HG02884 (cell line): ENCODE measurements around the gene CSH1.
"Not testable (repeated sequence)": the region's sequence is repeated elsewhere in the genome, so short reads cannot be mapped to it uniquely, and the experiment has no call there.

Experiments used
- ATAC-seq: cut with Tn5 transposase; IDR thresholded peaks from one replicate; pipeline ENCODE4 v1.9.1; 2021; ENCODE audit warnings: mild to moderate bottlenecking, moderate library complexity; ENCODE audit not compliant: unreplicated experiment

Gene CSH1

DNA sequence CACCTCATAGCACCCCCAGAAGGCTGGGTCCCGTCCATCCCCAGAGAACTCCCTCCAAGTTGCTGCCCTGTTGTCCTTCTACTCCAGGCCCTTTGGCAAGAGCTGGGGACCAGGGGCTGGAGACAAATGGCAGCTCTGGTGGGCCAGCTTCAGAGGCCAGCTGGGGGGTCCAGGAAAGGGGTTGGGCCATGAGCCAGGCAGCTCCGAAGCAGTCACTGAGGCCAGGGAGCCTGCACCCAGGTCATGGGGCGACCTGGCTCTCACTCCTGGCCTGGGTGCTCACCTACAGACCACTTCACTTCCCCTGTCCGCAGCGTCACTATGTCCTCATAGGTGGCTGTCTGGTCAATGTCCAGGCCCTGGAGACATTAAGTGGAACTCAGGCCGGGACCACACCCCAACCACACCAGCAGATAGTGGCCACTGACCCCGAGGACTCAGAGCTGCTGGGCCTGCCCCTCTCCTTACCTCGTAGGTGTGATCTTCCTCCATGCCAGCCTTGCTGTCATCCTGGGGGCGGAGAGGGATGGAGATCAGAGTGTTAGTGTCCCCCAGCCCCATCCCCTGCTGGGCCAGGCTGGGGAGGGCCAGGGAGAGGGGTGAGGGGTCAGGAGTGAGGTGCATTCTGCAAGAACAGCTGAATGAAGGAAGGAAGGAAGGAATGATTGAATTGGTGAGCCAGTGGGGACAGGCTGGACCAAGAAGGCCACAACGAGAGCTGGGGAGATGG, 32.8 kb upstream of the CSH1 start:
- ATAC-seq = no peak

DNA sequence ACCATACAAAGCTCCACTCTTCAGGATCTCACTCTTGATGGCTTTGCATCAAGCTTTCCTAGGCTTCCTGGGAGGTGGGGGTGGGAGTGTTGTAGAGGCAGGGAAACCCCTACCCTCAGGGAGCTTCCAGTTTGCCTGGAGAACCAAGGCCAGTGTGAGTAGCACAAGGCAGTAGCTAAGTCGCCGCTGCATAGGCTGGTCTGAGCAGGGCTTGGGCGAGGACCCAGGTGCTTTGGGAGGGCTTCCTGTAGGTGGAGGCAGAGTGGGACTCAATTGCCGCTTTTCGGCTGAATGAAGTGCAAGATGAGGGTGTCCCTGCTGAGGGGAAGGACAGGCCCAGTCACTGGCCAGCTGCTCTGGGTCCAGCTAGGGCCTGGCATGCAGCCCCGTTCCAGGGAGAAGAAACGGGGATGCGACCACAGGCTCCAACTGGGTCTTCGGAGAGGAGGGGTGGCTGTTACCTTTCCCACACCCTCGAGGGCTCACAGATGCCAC, 31.8 kb upstream of the CSH1 start:
- no peak for ATAC-seq

DNA sequence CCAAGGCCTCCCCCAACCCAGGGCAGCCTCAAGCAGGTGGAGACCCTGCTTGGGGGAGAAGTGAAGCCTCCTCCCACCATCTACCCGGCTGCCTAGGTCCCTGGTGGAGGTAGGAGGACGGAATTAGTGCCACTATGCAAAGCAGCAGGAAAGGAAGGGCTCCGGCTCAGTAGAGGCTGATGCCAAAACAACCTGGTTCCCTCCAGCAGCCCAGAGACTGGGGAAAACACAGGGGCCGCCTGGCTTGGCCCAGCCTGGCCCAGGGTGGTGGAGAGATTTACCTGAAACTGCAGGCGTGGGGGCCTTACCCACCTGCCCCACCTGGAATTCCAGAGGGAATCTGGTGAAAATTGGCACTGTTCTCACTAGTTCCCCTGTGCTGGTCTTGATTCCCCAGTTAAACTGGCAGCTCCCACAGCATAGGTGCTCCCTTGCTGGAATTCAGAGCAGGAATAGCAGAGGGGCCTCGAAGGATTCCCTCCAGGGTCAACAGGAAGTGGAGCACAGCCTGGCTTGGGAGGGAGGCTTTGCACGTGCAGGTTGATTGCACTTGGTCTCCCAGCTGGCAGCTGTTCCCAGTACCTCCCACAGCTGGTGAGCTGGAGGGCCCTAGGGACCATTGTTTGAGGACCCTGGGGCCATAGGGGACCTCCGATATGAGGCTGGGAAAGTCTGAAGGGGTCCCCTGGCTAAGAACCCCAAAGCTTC, 31.2 kb upstream of the CSH1 start:
- ATAC-seq = no peak

DNA sequence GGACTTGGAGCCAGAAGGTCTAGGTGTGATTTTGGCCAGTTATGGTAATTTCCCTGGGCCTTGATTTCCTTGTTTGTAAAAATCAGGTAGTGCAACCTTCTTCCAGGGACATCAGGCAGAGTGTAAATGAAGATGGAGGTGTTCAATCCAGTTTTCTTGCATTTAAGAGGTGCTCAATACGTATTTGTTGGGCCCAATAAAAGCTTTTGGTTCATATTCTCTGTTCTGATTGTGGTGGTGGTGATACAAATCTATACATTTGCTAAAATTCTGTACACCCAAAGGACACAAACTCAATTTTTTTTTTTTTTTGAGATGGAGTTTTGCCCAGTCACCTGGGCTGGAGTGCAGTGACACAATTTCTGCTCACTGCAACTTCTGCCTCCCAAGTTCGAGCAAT, 29.8 kb upstream of the CSH1 start:
- ATAC-seq = no peak

DNA sequence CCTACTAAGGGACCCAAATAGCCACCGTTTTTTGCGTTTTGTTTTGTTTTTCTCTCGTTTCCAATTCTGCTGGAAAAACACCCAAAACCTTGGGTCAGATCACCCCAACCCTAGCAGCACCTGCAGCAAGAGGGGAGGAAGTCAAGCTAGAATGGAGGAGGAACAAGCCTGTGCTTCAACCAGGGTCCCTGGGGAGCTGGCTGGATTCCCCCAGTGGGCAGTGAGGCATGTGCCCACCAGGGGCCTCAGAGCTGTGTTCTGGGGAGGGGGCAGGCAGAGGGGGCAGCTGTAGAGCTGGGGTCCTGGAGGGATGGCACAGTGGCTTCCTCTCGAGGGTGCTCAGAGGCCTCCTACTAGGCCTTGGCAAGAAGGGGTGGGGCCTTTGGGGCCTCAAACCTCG, 29.2 kb upstream of the CSH1 start:
- ATAC-seq = no peak

DNA sequence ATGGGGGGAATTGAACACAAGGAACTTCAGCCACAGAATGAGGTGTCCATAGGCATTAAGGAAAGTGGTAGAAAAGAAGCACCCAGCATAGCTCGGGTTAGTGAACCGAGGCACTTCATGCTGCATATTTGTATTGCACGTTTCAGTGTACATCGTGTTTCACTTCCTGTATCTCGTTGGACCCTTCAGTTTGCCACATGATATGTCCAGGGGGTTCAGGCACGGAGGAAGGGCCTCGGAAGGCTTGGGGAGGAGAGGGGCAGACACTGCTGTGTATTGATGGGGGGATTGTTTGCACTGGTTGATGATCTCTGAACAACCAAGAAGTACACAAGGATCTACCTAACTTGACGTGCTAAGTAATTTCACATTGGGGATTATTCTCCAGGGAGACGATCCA, 26.0 kb upstream of the CSH1 start:
- not testable (repeated sequence) for ATAC-seq

DNA sequence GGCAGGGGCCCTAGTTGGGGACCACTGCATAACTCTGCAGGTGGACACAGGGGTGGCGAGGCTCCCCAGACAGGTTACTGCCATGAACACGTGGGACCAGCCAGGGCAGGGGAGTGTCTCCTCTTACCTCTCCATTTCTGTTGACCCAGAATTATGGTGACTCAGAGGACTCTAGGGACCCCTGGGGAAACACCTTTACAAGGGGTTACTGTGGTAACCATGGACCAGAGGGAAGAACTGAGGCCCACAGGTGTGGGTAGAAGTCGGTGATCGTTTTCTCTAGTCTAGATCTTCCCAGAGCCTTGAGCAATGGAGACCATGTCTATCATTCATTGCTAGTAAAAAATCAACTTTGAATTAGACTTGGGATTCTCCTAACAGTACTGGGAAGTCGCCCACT, 24.4 kb upstream of the CSH1 start:
- ATAC-seq = not testable (repeated sequence)

DNA sequence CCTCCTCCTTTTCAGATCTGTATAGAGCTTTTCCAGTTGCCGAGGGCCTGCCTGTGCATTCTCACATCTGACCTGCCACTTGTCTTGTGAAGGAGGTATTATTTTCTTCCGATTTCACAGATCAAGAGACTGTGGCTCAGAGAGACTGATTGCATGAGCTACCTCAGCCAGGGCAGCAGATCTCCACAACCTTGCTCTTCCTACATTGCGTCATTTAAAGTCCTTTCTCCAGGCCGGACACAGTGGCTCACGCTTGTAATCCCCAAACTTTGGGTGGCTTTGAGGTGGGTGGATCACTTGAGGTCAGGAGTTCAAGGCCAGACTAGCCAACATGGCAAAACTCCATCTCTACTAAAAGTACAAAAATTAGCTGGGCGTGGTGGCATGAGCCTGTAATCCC, 23.7 kb upstream of the CSH1 start:
- ATAC-seq = not testable (repeated sequence)

DNA sequence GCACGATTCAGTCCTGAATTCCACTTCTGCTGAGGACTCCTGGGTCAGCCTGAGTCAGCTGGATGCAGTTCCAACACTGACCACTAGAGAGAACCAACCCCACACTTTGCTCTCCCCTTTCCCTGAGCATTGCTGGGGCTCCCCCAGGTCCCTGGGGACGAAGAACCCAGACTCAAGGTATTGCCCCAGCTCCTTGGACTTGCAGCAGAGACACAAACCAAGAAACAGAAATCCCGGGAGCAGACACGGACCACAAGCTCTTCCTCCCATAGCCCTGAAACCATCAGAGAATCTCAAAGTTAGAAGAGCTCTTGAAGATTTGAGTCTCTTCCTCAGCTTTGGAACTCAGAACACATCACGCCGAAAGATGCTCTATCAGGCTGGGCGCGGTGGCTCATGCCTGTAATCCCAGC, 22.9 kb upstream of the CSH1 start:
- ATAC-seq = no peak

DNA sequence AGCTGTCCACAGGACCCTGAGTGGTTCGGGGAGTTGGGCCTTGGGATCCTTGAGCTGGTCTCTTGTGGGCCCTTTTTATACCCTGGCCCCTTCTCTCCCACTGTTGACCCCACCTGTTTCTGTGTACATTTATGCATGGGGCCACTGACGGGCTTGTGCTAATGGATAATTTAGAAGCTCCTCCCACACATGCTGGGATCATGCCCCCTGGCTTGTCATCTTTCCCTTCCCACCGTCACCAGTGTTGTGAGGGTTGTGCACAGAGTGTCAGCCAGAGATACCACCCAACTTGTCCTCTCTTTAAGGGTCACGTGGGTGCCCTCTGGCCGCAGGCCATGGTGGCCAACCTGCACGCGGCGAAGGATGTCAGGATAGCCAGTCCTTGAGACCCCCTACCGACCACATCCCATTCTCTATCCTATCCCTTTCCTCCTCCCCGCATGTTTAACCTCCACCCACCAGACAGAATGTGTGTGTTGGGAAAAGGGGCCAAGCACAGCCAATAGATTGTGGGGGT, 22.5 kb upstream of the CSH1 start, which contains the start of gene GH1:
TSS of gene GH1 (minus strand) at position 51 of the 517 bp plus-strand sequence. CDS start 63 bp downstream, outside the sequence.
- not testable (repeated sequence) for ATAC-seq

DNA sequence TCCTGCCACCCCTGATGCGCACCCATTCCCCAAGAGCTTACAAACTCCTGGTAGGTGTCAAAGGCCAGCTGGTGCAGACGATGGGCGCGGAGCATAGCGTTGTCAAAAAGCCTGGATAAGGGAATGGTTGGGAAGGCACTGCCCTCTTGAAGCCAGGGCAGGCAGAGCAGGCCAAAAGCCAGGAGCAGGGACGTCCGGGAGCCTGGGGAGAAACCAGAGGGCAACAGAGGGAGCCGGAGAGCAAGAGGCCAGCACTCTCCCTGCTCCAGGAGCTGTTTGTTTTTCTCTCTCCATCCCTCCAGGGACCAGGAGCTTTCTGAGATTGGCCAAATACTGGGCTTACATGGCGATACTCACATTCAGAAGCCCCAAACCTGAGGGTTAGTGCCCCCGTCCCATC, 21.9 kb upstream of the CSH1 start:
- ATAC-seq = no peak

DNA sequence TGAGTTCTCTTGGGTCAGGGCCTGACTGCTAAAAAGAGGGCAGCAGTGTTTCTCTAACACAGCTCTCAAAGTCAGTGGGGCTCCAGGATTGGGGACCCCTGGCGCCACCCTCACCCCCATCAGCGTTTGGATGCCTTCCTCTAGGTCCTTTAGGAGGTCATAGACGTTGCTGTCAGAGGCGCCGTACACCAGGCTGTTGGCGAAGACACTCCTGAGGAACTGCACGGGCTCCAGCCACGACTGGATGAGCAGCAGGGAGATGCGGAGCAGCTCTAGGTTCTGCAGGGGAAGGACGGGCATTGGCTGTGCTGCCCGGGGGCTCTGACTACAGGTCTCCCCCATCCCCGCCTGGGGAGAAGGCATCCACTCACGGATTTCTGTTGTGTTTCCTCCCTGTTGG, 21.3 kb upstream of the CSH1 start:
- no peak for ATAC-seq

DNA sequence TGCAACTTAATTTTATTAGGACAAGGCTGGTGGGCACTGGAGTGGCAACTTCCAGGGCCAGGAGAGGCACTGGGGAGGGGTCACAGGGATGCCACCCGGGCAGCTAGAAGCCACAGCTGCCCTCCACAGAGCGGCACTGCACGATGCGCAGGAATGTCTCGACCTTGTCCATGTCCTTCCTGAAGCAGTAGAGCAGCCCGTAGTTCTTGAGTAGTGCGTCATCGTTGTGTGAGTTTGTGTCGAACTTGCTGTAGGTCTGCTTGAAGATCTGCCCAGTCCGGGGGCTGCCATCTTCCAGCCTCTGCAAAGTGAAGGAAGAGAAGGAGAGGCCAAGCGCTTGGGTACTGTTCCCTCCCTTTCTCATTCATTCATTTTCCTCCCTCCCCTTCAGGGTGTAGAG, 20.8 kb upstream of the CSH1 start:
- ATAC-seq = not testable (repeated sequence)

DNA sequence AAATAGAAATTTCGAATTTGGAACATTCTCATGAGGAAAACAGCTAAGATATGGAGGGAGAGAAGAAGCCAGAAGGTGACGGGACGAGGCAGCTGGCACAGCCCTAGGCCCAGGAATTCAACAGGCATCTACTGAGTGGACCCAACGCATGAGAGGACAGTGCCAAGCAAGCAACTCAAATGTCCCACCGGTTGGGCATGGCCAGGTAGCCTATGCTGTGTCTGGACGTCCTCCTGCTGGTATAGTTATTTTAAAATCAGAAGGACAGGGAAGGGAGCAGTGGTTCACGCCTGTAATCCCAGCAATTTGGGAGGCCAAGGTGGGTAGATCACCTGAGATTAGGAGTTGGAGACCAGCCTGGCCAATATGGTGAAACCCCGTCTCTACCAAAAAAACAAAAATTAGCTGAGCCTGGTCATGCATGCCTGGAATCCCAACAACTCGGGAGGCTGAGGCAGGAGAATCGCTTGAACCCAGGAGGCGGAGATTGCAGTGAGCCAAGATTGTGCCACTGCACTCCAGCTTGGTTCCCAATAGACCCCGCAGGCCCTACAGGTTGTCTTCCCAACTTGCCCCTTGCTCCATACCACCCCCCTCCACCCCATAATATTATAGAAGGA, 20.3 kb upstream of the CSH1 start:
- ATAC-seq = no peak

DNA sequence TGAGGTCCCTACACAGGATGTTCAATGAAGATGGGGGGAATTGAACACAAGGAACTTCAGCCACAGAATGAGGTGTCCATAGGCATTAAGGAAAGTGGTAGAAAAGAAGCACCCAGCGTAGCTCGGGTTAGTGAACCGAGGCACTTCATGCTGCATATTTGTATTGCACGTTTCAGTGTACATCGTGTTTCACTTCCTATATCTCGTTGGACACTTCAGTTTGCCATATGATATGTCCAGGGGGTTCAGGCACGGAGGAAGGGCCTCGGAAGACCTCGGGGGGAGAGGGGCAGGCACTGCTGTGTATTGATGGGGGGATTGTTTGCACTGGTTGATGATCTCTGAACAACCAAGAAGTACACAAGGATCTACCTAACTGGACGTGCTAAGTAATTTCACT, 19.4 kb upstream of the CSH1 start:
- not testable (repeated sequence) for ATAC-seq

DNA sequence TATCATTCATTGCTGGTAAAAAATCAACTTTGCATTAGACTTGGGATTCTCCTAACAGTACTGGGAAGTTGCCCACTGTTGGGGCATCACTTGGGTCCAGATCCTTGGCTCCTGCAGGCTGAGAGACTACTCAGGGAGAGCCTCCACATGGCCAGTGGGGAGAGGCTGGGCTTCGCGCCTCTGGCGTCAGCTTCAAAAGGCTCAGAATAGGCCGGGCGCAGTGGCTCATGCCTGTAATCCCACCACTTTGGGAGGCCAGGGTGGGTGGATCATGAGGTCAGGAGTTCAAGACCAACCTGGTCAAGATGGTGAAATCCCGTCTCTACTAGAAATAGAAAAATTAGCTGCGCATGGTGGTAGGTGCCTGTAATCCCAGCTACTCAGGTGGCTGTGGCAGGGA, 18.1 kb upstream of the CSH1 start:
- no peak for ATAC-seq

DNA sequence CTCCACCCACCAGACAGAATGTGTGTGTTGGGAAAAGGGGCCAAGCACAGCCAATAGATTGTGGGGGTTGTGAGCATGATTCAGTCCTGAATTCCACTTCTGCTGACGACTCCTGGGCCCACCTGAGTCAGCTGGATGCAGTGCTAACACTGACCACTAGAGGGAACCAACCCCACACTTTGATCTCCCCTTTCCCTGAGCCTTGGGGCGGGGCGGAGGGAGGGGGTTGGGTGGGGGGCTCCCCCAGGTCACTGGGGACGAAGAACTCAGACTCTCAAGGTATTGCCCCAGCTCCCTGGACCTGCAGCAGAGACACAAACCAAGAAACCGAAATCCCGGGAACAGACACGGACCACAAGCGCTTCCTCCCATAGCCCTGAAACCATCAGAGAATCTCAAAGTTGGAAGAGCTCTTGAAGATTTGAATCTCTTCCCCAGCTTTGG, 15.3 kb upstream of the CSH1 start:
- no peak for ATAC-seq

DNA sequence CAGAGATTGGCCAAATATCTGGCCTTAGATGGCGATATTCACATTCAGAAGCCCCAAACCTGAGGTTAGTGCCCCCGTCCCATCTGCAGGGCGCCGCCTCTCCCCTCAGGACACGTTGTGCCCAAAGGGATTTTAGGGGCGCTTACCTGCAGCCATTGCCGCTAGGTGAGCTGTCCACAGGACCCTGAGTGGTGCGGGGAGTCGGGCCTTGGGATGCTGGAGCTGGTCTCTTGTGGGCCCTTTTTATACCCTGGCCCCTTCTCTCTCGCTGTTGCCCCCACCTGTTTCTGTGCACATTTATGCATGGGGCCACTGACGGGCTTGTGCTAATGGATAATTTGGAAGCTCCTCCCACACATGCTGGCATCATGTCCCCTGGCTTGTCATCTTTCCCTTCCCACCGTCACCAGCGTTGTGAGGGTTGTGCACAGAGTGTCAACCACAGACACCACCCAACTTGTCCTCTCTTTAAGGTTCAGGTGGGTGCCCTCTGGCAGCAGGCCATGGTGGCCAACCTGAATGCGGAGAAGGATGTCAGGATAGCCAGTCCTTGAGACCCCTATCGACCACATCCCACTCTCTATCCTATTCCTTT, 14.8 kb upstream of the CSH1 start, which contains the start of gene CSHL1:
TSS of gene CSHL1 (minus strand) at position 218 of the 595 bp plus-strand sequence. CDS start at position 156, 62 bp downstream.
- ATAC-seq = no peak

DNA sequence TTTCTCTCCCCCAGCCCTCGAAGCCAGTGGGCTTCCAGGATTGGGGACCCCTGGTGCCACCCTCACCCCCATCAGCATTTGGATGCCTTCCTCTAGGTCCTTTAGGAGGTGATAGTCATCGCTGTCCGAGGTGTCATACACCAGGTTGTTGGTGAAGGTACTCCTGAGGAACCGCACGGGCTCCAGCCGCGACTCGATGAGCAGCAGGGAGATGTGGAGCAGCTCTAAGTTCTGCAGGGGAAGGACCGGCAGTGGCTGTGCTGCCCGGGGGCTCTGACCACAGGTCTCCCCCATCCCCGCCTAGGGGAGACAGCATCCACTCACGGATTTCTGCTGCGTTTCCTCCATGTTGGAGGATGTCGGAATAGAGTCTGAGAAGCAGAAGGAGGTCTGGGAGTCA, 13.7 kb upstream of the CSH1 start:
- ATAC-seq = no peak

DNA sequence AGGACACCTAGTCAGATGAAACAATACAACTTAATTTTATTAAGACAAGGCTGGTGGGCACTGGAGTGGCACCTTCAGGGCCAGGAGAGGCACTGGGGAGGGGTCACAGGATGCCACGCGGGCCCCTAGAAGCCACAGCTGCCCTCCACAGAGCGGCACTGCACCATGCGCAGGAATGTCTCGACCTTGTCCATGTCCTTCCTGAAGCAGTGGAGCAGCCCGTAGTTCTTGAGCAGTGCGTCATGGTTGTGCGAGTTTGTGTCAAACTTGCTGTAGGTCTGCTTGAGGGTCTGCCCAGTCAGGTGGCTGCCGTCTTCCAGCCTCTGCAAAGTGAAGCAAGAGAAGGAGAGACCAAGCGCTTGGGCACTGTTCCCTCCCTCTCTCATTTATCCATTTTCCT, 13.2 kb upstream of the CSH1 start:
- not testable (repeated sequence) for ATAC-seq
